HG02763 (cell line): ENCODE results near the gene EPHA8.

ENCODE experiments used
- ATAC-seq: cut with Tn5 transposase; IDR thresholded peaks from one replicate; pipeline ENCODE4 v1.9.1; 2021; ENCODE audit warnings: mild to moderate bottlenecking, moderate library complexity; ENCODE audit not compliant: unreplicated experiment

The EPHA8 gene

GRCh38 chr1:22562584-22563583, at the start of gene EPHA8:
Gene EPHA8 (plus strand): TSS chr1:22563489. CDS start chr1:22563636, 147 bp downstream.
- no peak for ATAC-seq

- no peak for ATAC-seq
Measured at GRCh38 chr1:22516906-22517571, 46.2 kb upstream of the EPHA8 start.

DNA sequence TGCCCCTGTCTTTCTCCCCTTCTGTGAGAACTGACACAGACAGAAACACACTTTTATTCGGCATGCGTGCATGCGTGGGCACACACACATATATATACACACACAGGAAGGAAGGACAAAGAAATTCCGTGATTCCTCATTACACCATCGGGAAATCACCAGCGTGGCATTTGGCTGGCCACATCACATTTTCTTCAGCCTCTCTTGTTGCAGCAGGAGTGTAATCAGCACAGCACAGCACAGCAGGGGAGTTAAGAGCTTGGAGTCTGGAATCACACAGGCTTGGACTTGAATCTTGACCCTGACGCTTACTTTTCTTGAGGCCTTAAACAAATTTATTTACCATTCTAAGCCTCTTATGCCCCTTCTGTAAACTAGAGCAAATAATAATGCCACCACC, 45.3 kb upstream of the EPHA8 start:
- no peak for ATAC-seq

- no peak for ATAC-seq
Measured at GRCh38 chr1:22518379-22518778, 44.9 kb upstream of the EPHA8 start.

GRCh38 chr1:22520871-22521270, 42.4 kb upstream of the EPHA8 start:
- ATAC-seq, result no peak

DNA sequence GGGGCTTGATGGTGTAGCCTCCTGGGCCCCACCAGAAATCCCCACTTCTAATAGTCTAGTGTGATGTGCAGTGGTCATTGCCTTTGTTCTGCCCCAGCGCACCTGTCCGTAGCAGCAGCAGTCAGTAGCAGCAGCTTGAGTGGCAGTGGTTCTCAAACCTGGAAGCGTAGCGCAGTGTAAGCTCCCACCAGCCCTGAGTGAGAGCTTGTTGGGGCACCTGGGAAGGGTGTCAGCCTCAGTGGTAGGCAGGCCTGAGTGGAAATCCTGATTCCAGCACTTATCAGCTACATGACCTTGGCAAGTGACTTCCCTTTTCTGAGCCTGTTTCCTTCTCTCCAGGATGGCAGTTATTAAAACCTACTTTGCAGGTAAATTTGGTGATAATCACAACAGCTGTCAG, 41.6 kb upstream of the EPHA8 start:
- ATAC-seq, result no peak

DNA sequence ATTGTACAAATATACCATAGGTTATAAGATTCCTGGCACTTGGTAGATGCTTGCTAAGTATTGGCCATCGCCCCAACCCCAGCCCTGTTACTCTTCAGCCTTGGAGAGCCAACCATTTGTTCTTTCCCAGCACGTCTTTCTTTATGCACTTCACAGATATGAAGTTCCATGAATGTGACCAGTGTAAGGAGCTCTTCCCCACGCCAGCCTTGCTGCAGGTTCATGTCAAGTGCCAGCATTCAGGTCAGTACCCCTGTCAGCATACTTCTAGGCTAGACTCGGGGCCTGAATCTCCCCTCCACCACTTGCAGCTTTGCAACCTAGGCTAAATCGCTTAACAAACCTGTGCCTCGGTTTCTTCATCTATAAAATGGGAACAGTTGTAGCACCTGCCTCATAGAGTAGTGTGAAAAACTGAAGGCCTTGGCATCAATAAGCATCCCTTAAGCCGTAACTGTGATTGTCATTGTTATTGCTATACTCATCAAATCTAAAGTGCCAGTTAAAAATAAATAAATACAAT, 41.0 kb upstream of the EPHA8 start:
- no peak for ATAC-seq

DNA sequence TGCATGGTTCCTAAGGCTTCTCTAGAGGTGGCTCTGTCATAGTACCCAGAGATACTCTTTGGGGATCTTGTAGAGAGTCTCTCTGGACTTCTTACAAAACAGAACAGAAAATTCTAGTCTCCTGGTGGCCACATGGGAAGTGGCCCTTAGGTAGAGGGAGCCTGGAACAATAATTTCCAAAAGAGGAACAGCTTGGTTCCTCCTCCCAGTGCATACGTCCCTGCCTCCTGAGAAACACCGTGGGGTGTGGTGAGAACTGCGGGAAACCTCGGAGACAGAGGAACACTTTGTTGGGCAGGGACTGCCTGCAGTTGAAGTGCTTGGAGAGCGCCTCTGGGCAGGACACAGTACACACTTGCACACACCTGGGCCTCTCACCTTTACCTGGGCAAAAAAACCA, 38.8 kb upstream of the EPHA8 start:
- no peak for ATAC-seq

DNA sequence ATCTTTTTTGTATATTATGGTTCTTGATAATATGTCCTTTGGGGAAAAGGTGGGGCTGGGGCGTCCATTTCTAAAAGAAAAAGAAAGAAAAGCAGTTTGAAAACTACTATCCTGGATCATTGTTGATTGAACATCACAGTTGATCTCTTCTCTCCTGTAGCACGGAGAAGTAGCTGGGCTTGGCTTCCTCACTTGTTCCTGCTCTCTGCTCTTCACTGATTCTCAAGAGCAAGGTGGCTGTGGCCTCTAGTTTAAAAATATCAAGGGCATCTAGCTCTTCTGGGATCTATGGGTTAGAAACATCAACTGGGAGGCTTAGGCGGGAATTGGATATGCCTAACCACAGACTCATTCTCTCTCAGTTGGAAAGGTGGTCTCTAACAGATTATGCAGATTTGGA, 38.1 kb upstream of the EPHA8 start:
- no peak for ATAC-seq

DNA sequence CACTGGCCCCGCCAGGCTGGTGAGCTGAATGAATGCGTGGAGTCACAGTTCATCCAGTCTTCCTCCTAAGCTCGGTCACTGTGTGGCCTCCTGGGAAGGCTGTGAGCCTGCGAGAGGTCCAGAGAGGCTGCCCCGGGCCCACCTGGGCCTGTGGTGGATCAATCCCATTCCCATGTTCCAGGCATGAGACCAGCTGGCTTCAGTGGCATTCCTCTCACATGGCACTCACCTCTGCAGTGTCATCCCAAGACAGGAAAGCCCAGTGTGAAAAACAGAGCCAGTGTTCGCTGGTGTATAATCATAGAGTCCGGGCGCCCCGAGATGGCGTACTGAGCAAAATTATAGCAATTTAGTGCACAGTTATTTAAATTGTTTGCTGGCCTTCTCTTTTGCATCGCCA, 37.6 kb upstream of the EPHA8 start:
- no peak for ATAC-seq

GRCh38 chr1:22526098-22526497, 37.2 kb upstream of the EPHA8 start:
- ATAC-seq, result no peak

DNA sequence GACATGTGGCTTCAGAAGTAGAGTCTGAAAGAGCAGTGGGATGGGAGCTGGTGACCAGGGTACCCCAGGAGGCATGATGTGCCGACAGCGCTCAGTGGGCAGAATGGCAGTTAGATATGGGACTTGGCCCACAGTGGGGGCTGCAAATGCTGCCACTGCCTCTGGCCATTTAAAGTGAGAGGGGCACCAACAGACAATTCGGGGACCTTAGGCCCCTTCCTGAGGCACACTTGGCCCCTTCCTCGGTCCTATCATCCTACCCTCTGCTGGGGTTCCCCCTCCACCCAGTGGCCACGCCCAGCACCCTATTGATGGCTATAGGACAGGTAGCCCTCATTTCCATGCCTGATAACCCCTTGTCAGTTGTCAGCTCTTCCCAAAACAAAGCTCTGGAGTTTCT, 36.6 kb upstream of the EPHA8 start:
- no peak for ATAC-seq

GRCh38 chr1:22527122-22527521, 36.2 kb upstream of the EPHA8 start:
- no peak for ATAC-seq

GRCh38 chr1:22527555-22528296, 35.6 kb upstream of the EPHA8 start:
- ATAC-seq, result no peak

DNA sequence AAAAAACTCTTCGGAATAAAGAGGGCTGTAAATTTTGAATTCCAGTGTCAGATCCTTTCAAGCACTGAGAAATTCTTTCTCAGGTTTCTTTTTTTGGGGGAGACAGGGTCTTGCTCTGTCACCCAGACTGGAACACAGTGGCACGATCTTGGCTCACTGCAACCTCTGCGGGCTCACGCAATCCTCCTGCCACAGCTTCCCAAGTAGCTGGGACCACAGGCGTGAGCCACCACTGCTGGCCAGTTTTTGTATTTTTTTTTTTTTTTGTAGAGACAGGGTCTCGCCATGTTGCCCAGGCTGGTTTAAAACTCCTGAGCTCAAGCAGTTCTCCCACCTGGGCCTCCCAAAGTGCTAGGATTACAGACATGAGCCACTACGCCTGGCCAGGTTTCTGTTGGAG, 34.8 kb upstream of the EPHA8 start:
- ATAC-seq, result no peak

DNA sequence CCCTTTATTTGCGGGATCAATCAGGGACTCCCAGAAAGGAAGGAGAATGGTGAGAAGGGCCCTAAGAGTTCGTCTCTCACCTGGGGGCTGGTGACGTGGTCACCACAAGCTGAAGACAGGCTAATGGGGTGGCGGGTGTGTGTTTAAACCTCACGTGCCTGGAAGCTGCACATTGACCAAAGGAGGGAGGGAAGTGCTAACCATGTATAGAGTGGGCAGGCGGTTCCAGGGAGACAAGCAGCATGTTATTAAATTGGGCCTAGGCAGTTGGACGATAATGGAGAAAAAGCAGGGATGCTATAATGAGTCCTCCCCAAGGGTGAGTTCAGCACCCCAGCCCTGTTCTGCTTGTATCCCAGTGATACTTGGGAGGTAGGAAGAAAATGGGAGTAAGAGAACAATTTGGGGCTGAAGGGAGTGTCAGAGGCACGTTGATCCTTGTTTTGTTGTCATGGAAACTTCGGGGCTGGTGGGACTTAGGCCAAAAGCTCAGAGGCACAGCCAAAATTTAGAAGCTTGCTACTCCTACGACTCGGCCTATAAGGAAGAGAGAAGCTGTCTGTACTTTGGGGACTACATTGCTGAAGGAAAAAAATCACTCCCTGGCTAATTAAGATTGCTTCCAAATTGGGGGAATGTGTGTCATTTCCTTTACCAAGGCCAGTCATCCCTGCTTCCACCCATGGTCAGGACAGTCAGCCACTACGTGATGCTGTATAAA, 33.2 kb upstream of the EPHA8 start:
- ATAC-seq, result no peak

DNA sequence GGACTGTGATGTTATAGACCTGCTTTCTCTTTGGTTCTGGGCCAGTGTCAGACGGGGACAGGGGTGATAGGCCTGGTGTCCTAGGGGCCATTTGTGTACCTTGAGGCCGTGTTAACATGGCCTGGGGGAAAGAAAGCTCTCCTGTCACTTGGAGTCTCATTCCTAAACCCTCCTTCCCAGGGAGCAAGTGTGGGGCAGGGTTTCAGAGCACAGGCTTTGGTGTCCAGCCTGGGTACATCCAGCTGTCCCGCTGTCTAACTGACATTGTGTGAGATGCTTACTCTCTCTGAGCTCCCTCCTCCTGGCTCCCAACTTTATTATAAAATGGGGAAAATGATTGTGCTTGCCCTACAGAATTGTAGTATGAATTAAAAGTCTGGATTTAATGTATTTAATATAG, 32.6 kb upstream of the EPHA8 start:
- ATAC-seq, result no peak

DNA sequence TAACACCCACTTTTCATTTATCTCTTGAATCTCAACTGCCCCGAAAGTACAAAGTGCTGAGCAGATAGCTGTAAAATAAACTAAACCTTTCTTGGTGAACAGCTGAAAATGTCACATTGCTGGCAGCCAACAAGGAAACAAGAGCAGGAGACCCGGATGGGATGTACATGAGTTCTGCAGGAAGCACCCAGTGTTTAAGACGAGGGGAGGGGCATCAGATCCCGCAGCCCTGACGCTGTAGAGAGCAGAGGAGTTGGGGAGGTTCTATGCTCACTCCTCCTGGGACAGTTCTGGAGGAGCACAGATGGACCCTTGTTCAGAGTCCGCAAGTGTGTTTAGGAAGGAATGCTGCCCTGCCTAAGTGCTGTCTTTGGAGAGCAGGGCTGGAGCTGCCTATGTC, 32.0 kb upstream of the EPHA8 start:
- ATAC-seq, result no peak

- ATAC-seq, result no peak
Measured at GRCh38 chr1:22533244-22533895, 29.9 kb upstream of the EPHA8 start.

GRCh38 chr1:22534951-22535350, 28.3 kb upstream of the EPHA8 start:
- no peak for ATAC-seq
